Gastrocnemius medialis (tissue), 4 donors: ENCODE data around the gene SCARB1.

Experiments
- POLR2A ChIP-seq, 2 donors: fragments of 450-650 bp; IDR thresholded peaks; one replicate each; pipeline ENCODE4 v1.6.1; 2017; ENCODE audit warnings: antibody characterized with exemption in 2 of 2, mild to moderate bottlenecking in 2 of 2, moderate library complexity in 2 of 2
- TF ChIP-seq, protein P1 (sequence below), 5 experiments: fragments of 450-650 bp in 3 of 5; fragments of 200-600 bp in 2 of 5; sonication (generic) in 2 of 5; IDR thresholded peaks in 4 of 5; conservative IDR thresholded peaks in 1 of 5; 1 replicate in 4 of 5; 2 replicates in 1 of 5; pipeline ENCODE4 v1.5.1; 2016 to 2019; ENCODE audit warnings: antibody characterized with exemption in 5 of 5, mild to moderate bottlenecking in 3 of 5, moderate library complexity in 3 of 5

GRCh38 chr12:124727922-124728321 is 135.7 kb downstream of the SCARB1 start:
- TF ChIP-seq, protein P1, sequence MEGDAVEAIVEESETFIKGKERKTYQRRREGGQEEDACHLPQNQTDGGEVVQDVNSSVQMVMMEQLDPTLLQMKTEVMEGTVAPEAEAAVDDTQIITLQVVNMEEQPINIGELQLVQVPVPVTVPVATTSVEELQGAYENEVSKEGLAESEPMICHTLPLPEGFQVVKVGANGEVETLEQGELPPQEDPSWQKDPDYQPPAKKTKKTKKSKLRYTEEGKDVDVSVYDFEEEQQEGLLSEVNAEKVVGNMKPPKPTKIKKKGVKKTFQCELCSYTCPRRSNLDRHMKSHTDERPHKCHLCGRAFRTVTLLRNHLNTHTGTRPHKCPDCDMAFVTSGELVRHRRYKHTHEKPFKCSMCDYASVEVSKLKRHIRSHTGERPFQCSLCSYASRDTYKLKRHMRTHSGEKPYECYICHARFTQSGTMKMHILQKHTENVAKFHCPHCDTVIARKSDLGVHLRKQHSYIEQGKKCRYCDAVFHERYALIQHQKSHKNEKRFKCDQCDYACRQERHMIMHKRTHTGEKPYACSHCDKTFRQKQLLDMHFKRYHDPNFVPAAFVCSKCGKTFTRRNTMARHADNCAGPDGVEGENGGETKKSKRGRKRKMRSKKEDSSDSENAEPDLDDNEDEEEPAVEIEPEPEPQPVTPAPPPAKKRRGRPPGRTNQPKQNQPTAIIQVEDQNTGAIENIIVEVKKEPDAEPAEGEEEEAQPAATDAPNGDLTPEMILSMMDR (IDR thresholded peaks at IDR 0.05 in 4 of 5, conservative IDR thresholded peaks at IDR 0.05 in 1 of 5) = no peak
- no peak for TF ChIP-seq POLR2A (IDR thresholded peaks at IDR 0.05)
